NK-92 treated with Interleukin-12 subunit alpha and Interleukin-12 subunit beta, amount 100 ng/mL, for 24 hours (cell line): ENCODE data around the gene NPIPA8.
"Not testable (repeated sequence)": the region's sequence is repeated elsewhere in the genome, so short reads cannot be mapped to it uniquely, and the experiment has no call there.

Experiments
- DNase-seq: peaks from one replicate; lab custom pipeline; 2025; lab: John Stamatoyannopoulos, UW

NPIPA8 gene

GRCh38 chr16:18336636-18337035 lies at the start of gene NPIPA8:
Gene NPIPA8, minus strand, starts transcription at chr16:18336736. Its CDS starts 4,074 bp downstream, at chr16:18332662.
- DNase-seq = not testable (repeated sequence)

GRCh38 chr16:18385285-18385684 lies 48.7 kb upstream of the NPIPA8 start:
- DNase-seq = not testable (repeated sequence)

- DNase-seq = not testable (repeated sequence)
Observed at GRCh38 chr16:18384869-18385268, 48.3 kb upstream of the NPIPA8 start.

GRCh38 chr16:18384098-18384636 lies 47.6 kb upstream of the NPIPA8 start:
- not testable (repeated sequence) for DNase-seq

- DNase-seq = not testable (repeated sequence)
Observed at GRCh38 chr16:18382696-18383095, 46.2 kb upstream of the NPIPA8 start.

- not testable (repeated sequence) for DNase-seq
Observed at GRCh38 chr16:18347742-18348141, 11.2 kb upstream of the NPIPA8 start.

GRCh38 chr16:18346993-18347392 lies 10.5 kb upstream of the NPIPA8 start:
- DNase-seq = not testable (repeated sequence)

- not testable (repeated sequence) for DNase-seq
Observed at GRCh38 chr16:18344634-18345033, 8.1 kb upstream of the NPIPA8 start.

GRCh38 chr16:18341986-18342385 lies 5.5 kb upstream of the NPIPA8 start:
- DNase-seq = not testable (repeated sequence)

GRCh38 chr16:18341417-18341960 lies 5.0 kb upstream of the NPIPA8 start:
- not testable (repeated sequence) for DNase-seq

- not testable (repeated sequence) for DNase-seq
Observed at GRCh38 chr16:18339210-18339609, 2.7 kb upstream of the NPIPA8 start.

GRCh38 chr16:18311811-18312210 lies 24.7 kb downstream of the NPIPA8 start:
- not testable (repeated sequence) for DNase-seq

GRCh38 chr16:18309159-18309558 lies 27.4 kb downstream of the NPIPA8 start:
- DNase-seq = not testable (repeated sequence)

GRCh38 chr16:18307241-18307640 lies 29.3 kb downstream of the NPIPA8 start:
- not testable (repeated sequence) for DNase-seq

GRCh38 chr16:18306066-18306465 lies 30.5 kb downstream of the NPIPA8 start:
- DNase-seq = not testable (repeated sequence)

GRCh38 chr16:18303059-18303706 lies 33.4 kb downstream of the NPIPA8 start:
- not testable (repeated sequence) for DNase-seq

GRCh38 chr16:18297714-18298113 lies 38.8 kb downstream of the NPIPA8 start:
- not testable (repeated sequence) for DNase-seq

- DNase-seq = not testable (repeated sequence)
Observed at GRCh38 chr16:18296931-18297330, 39.6 kb downstream of the NPIPA8 start.

- DNase-seq = not testable (repeated sequence)
Observed at GRCh38 chr16:18294371-18294770, 42.2 kb downstream of the NPIPA8 start.

- not testable (repeated sequence) for DNase-seq
Observed at GRCh38 chr16:18293337-18293956, 43.1 kb downstream of the NPIPA8 start.

GRCh38 chr16:18290959-18291358 lies 45.6 kb downstream of the NPIPA8 start:
- not testable (repeated sequence) for DNase-seq

GRCh38 chr16:18286342-18286741 lies 50.2 kb downstream of the NPIPA8 start:
- DNase-seq = not testable (repeated sequence)

GRCh38 chr16:18280319-18280718 lies 56.2 kb downstream of the NPIPA8 start:
- DNase-seq = not testable (repeated sequence)
